ENCODE data around the gene TNFRSF25.
"Not testable (repeated sequence)": the region's sequence is repeated elsewhere in the genome, so short reads cannot be mapped to it uniquely, and the experiment has no call there.

Gene TNFRSF25

GRCh38 chr1:6429660-6430411 lies 36.1 kb downstream of the TNFRSF25 start:
- not testable (repeated sequence) for DNase-seq

- not testable (repeated sequence) for DNase-seq
Measured at GRCh38 chr1:6428453-6428852, 37.5 kb downstream of the TNFRSF25 start.

GRCh38 chr1:6427441-6428390 lies 38.3 kb downstream of the TNFRSF25 start:
- no peak for DNase-seq

GRCh38 chr1:6426972-6427350 lies 39.0 kb downstream of the TNFRSF25 start:
- no peak for DNase-seq

- no peak for DNase-seq
Measured at GRCh38 chr1:6426277-6426971, 39.5 kb downstream of the TNFRSF25 start.

- DNase-seq, result no peak
Measured at GRCh38 chr1:6425658-6426057, 40.3 kb downstream of the TNFRSF25 start.

- no peak for DNase-seq
Measured at GRCh38 chr1:6424619-6425593, 41.1 kb downstream of the TNFRSF25 start, which contains the start of gene ESPN. Gene ESPN (plus strand): TSS chr1:6424776. CDS start chr1:6424956, 180 bp downstream.

GRCh38 chr1:6424000-6424565 lies 41.9 kb downstream of the TNFRSF25 start:
- DNase-seq, result no peak

GRCh38 chr1:6423321-6423999 lies 42.5 kb downstream of the TNFRSF25 start:
- peak; percentile 36 for DNase-seq

- DNase-seq, result no peak
Measured at GRCh38 chr1:6421266-6421665, 44.7 kb downstream of the TNFRSF25 start.

- no peak for DNase-seq
Measured at GRCh38 chr1:6420454-6421042, 45.4 kb downstream of the TNFRSF25 start.

- DNase-seq, result no peak
Measured at GRCh38 chr1:6419804-6420453, 46.0 kb downstream of the TNFRSF25 start, which contains the start of gene HES2. Gene HES2 (minus strand): TSS chr1:6419919. CDS start chr1:6419820, 99 bp downstream.

- DNase-seq, result no peak
Measured at GRCh38 chr1:6419397-6419803, 46.6 kb downstream of the TNFRSF25 start.

- DNase-seq, result no peak
Measured at GRCh38 chr1:6418668-6419396, 47.1 kb downstream of the TNFRSF25 start.

- DNase-seq, result no peak
Measured at GRCh38 chr1:6417961-6418667, 47.9 kb downstream of the TNFRSF25 start.

- no peak for DNase-seq
Measured at GRCh38 chr1:6416906-6417305, 49.1 kb downstream of the TNFRSF25 start.

GRCh38 chr1:6416295-6416656 lies 49.7 kb downstream of the TNFRSF25 start:
- no peak for DNase-seq

GRCh38 chr1:6414881-6415626 lies 50.9 kb downstream of the TNFRSF25 start:
- DNase-seq, result no peak
